Activated CD4-positive, alpha-beta T cell treated with anti-CD3 and anti-CD28 coated beads for 36 hours (primary cell): ENCODE data around the gene ADARB2. TPM values are rescaled to one million over a fixed set of nuclear protein-coding genes. Genes with fewer than 3 reads are reported as not detected.
"Not testable (repeated sequence)": the region's sequence is repeated elsewhere in the genome, so short reads cannot be mapped to it uniquely, and the experiment has no call there.

Source experiments
- ATAC-seq: fragments of 200-7000 bp; cut with Tn5 transposase; one replicate; pipeline ENCODE4 v1.10.0; 2021; ENCODE audit warnings: mild to moderate bottlenecking, moderate library complexity
- CTCF ChIA-PET: fragments of 350-600 bp; sonication (Branson Sonifier 250); formaldehyde crosslinking; loops from one replicate; lab custom pipeline; 2021; ENCODE audit warnings: antibody characterized with exemption; lab: Charles Lee
- POLR2A ChIA-PET: fragments of 350-600 bp; sonication (Branson Sonifier 250); formaldehyde crosslinking; loops from one replicate; lab custom pipeline; 2021; ENCODE audit warnings: antibody characterized with exemption, inconsistent platforms; lab: Charles Lee
- DNase-seq: peaks from one replicate; pipeline ENCODE4 v3.0.0-alpha.2; 2020
- H3K27ac Mint-ChIP-seq: one replicate; pipeline ENCODE4 v1.8.0; 2021; ENCODE audit warnings: mixed read lengths
- H3K27me3 Mint-ChIP-seq: one replicate; pipeline ENCODE4 v1.8.0; 2021; ENCODE audit warnings: mixed read lengths
- H3K36me3 Mint-ChIP-seq: one replicate; pipeline ENCODE4 v1.8.0; 2021; ENCODE audit warnings: low read depth, mixed read lengths
- H3K4me1 Mint-ChIP-seq: one replicate; pipeline ENCODE4 v1.8.0; 2021; ENCODE audit warnings: mixed read lengths
- H3K4me3 Mint-ChIP-seq: one replicate; pipeline ENCODE4 v1.8.0; 2021; ENCODE audit warnings: mild to moderate bottlenecking, moderate library complexity, mixed read lengths
- H3K9me3 Mint-ChIP-seq: one replicate; pipeline ENCODE4 v1.8.0; 2021; ENCODE audit warnings: low read depth, mixed read lengths
- intact Hi-C, 2 experiments: fragments of 100-400 bp; cut with DNase I in 1 of 2; cut with micrococcal nuclease in 1 of 2; formaldehyde crosslinking; loops; one replicate each; pipeline versions ENCODE4 v1.14.2 to v1.15.1; 2022 to 2024; cut with DNase I, micrococcal nuclease
- total RNA-seq, 2 experiments: library from RNA; stranded (reverse); gene quantifications; one replicate each; pipeline ENCODE4 v1.2.3, GENCODE V29; 2021

Gene ADARB2
- total RNA-seq, 2 experiments from 2014 or later = not detected

DNA sequence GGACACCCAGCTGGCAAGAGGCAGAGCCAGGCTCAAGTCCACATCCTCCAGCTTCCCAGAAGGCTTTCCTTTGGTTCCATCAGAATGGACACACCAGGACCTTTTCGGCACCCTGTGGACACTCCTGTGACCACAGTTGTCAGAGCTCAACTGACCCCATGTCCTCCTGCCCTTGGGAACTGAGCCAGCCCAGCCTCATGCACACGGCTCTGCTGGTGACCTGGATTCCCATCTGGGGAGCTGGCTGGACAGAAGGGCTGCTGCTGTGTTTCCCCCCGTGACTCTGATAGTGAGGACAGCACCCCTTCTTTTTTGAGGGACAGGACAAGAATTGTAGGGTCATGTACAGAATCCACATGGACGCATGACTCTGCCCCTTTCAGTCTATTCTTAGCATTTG lies 392.0 kb downstream of the ADARB2 start:
- no peak overlapping the region for H3K4me3 Mint-ChIP-seq
- DNase-seq = no peak
- H3K4me1 Mint-ChIP-seq = no peaks in the 10 kb centered on the region
- H3K27me3 Mint-ChIP-seq = peaks cover 8% of the 10 kb centered on the region
- no peaks in the 10 kb centered on the region for H3K9me3 Mint-ChIP-seq
- ChIA-PET CTCF (no interaction called here), POLR2A (no interaction called here)
- H3K27ac Mint-ChIP-seq = no peak overlapping the region
- ATAC-seq = no peak
- intact Hi-C loops = no loop called here
- no peaks in the 10 kb centered on the region for H3K36me3 Mint-ChIP-seq

DNA sequence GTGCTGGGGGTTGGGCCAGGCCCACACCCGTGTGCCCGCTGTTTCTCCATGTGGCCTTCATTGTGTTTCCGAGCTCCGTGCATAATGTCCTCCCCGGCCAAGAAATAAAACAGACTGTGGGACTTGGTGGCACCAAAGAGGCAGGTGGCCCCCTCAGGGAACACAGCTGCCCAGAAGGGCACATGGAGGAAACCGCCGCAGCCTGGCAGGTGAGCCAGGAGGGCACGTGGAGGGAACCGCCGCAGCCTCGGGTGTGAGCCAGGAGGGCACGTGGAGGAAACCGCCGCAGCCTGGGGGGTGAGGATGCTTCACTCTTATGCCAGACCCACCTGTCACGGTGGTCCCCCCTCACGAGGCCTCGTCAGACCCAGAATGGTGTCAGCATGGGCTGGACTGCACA lies 392.5 kb downstream of the ADARB2 start:
- DNase-seq (no peak), ATAC-seq (no peak)
- Mint-ChIP-seq H3K9me3 (no peaks in the 10 kb centered on the region), H3K4me1 (no peaks in the 10 kb centered on the region), H3K4me3 (no peak overlapping the region), H3K36me3 (no peaks in the 10 kb centered on the region), H3K27ac (no peak overlapping the region), H3K27me3 (peaks cover 8% of the 10 kb centered on the region)
- ChIA-PET CTCF (no interaction called here), POLR2A (no interaction called here)
- intact Hi-C loops = no loop called here

DNA sequence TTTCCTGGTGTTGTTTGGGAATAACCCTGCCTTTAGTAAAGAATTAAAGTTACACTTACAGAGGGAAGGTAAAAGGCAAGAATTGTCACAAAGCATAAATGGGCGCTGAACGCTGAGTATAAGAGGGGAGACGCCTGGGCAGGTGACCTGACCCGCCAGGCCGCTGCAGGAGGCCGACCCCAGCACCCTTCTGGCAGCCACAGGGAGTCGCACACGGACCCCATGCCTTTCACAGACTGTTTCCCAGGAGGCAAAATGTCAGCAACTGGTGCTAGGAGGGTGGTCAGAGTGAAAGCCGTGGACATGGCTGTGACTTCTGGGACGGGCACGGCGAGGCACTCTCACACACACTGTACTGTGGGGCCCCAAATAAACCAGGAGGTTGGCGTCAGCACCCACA lies 392.9 kb downstream of the ADARB2 start:
- DNase-seq = no peak
- Mint-ChIP-seq H3K9me3 (no peaks in the 10 kb centered on the region), H3K4me1 (no peaks in the 10 kb centered on the region), H3K27ac (no peak overlapping the region), H3K27me3 (peaks cover 8% of the 10 kb centered on the region), H3K4me3 (no peak overlapping the region), H3K36me3 (no peaks in the 10 kb centered on the region)
- POLR2A ChIA-PET = no interaction called here
- intact Hi-C loops = no loop called here
- CTCF ChIA-PET = no interaction called here
- no peak for ATAC-seq

DNA sequence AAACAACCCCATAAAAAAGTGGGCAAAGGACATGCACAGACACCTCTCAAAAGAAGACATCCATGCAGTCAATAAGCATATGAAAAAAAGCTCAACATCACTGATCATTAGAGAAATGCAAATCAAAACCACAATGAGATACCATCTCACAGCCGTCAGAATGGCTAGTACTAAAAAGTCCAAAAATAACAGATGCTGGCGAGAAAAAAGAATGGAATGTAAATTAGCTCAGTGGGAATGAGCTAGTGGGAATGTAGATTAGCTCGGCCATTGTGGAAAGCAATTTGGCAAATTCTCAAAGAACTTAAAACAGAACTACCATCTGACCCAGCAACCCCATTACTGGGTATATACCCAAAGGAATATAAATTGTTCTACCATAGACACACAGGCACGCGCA lies 394.1 kb downstream of the ADARB2 start:
- DNase-seq = no peak
- POLR2A ChIA-PET = no interaction called here
- Mint-ChIP-seq H3K36me3 (no peaks in the 10 kb centered on the region), H3K27me3 (peaks cover 8% of the 10 kb centered on the region), H3K4me1 (no peaks in the 10 kb centered on the region), H3K4me3 (no peak overlapping the region), H3K9me3 (no peaks in the 10 kb centered on the region), H3K27ac (no peak overlapping the region)
- CTCF ChIA-PET = interaction anchor here (0.7 kb wide), 1 partner anchor 117 kb away, joined by 3 read pairs; no protein-coding TSS in a partner anchor
- ATAC-seq = no peak
- intact Hi-C loops = no loop called here

DNA sequence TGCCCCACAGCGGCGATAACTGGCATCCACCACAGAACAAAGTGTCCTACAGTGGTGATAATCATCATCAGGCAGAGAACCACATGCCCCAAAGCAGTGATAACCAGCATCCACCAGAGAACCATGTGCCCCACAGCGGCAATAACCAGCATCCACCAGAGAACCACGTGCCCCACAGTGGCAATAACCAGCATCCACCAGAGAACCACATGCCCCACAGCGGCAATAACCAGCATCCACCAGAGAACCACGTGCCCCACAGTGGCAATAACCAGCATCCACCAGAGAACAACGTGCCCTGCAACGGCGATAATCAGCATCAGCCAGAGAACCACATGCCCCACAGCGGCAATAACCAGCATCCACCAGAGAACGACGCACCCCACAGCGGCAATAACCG lies 396.3 kb downstream of the ADARB2 start:
- DNase-seq, H3K4me3 Mint-ChIP-seq, intact Hi-C loops, CTCF ChIA-PET, POLR2A ChIA-PET, H3K4me1 Mint-ChIP-seq, H3K36me3 Mint-ChIP-seq, H3K27ac Mint-ChIP-seq, ATAC-seq, H3K9me3 Mint-ChIP-seq: not testable (repeated sequence)
- H3K27me3 Mint-ChIP-seq = peaks cover 10% of the 10 kb centered on the region

DNA sequence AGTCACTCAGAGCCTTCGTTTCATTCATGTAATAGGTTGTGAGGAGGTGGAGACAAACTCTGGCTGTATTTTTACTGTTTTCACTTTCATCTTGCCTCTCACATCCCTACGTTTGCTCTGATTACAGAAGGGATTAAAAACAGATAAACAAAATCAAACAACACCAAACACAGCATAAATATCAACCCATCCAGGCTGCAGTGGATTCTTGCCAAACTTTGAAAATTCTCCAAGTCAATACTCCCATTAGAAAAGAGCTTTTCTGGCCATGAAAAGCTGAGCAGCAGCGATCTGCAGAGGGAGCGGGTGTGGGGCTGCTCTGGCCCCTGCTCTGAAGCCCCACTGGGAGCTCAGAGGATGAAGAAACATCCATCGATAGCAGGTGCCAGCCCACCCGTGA lies 397.9 kb downstream of the ADARB2 start:
- POLR2A ChIA-PET = no interaction called here
- no peaks in the 10 kb centered on the region for H3K4me1 Mint-ChIP-seq
- DNase-seq (no peak), ATAC-seq (no peak)
- H3K4me3 Mint-ChIP-seq = no peak overlapping the region
- H3K9me3 Mint-ChIP-seq = no peaks in the 10 kb centered on the region
- no peaks in the 10 kb centered on the region for H3K36me3 Mint-ChIP-seq
- no peak overlapping the region for H3K27ac Mint-ChIP-seq
- H3K27me3 Mint-ChIP-seq = peaks cover 11% of the 10 kb centered on the region
- CTCF ChIA-PET = no interaction called here
- intact Hi-C loops = no loop called here

DNA sequence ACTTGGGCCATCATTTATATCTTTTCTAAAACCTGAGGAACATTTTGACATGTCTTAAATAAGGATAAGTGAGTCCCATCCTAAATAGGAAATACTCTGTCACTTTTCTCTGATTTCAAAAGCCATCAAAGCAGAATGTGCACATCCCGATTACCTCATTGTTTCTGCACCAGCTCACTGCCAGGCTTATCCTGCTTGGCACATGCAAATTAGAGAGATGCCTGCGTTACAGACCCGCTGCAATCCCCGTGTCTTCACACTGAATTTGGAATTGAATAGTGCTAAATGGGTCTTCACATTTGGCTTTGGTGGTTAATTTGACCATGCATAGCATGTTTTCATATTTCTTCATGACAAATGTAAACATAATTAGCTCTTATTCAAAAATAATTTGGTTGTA lies 401.7 kb downstream of the ADARB2 start:
- Mint-ChIP-seq H3K4me1 (no peaks in the 10 kb centered on the region), H3K27ac (no peak overlapping the region), H3K27me3 (peaks cover 10% of the 10 kb centered on the region), H3K4me3 (no peak overlapping the region), H3K9me3 (no peaks in the 10 kb centered on the region), H3K36me3 (no peaks in the 10 kb centered on the region)
- no peak for DNase-seq
- no peak for ATAC-seq
- ChIA-PET POLR2A (no interaction called here), CTCF (no interaction called here)
- intact Hi-C loops = no loop called here

DNA sequence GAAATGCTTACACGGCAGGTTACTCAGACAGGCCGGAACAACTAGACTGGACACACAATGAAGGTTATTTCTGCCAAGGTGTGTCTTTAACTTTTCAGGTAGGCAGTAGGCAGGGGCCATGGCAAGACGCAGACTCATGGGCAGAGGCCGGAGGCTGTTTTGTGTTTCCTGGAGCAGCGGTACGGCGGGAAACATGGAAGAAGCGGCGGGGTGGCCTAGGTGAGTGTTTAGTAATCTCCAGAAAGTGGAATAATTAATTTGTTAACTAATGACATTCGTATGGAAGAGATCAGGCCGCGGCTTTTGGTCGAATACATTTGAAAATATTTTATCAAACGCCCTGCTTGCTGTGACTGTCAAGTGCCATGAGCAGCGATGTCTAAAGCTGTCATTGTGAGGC lies 403.3 kb downstream of the ADARB2 start:
- DNase-seq (no peak), ATAC-seq (no peak)
- no peak overlapping the region for H3K4me3 Mint-ChIP-seq
- H3K27me3 Mint-ChIP-seq = peaks cover 10% of the 10 kb centered on the region
- H3K4me1 Mint-ChIP-seq = no peaks in the 10 kb centered on the region
- intact Hi-C loops = no loop called here
- H3K36me3 Mint-ChIP-seq = no peaks in the 10 kb centered on the region
- POLR2A ChIA-PET = no interaction called here
- H3K27ac Mint-ChIP-seq = no peak overlapping the region
- H3K9me3 Mint-ChIP-seq = no peaks in the 10 kb centered on the region
- CTCF ChIA-PET = no interaction called here

DNA sequence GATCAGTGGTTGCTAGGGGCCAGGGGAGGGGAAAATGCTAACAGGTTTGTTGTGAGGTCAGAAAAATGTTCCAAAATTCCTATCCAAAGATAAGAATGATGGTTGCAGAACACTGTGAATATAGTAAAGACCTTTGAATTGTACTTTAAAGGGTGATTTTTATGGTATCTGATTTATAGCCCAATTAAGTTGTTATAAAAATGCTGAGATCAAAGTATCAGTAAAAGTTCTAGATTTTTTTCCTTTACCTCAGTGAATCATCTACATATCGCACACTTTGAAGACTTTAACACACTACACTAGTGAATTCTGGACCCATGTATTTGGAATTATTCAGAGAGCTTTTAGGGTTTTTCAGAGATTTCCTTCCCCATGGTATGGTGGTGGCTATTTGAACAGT lies 405.8 kb downstream of the ADARB2 start:
- H3K27me3 Mint-ChIP-seq = peaks cover 10% of the 10 kb centered on the region
- ChIA-PET POLR2A (no interaction called here), CTCF (no interaction called here)
- no peak for ATAC-seq
- H3K9me3 Mint-ChIP-seq = peaks cover 2% of the 10 kb centered on the region
- H3K27ac Mint-ChIP-seq = no peak overlapping the region
- intact Hi-C loops = no loop called here
- H3K36me3 Mint-ChIP-seq = no peaks in the 10 kb centered on the region
- H3K4me3 Mint-ChIP-seq = no peak overlapping the region
- DNase-seq = no peak
- no peaks in the 10 kb centered on the region for H3K4me1 Mint-ChIP-seq

DNA sequence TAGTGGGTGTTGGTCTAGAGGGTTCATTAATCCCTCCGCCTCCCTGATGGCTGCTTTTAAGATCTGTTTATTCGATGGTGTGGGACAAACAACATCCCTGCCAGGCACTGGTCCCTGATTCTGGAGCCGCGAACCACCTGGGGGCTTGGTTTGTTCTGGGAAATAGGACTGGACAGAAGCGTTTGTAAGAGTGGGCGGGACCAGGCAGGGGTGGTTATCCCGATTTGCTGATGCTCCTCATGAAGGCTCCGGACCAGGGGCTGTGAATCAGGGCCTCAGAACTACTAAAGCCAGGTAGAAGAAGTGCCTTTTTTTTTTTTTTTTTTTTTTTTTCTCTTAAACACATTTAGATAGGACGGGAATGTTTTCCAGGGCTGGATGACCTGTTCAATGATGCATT lies 407.7 kb downstream of the ADARB2 start:
- Mint-ChIP-seq H3K36me3 (no peaks in the 10 kb centered on the region), H3K4me3 (no peak overlapping the region), H3K4me1 (no peaks in the 10 kb centered on the region), H3K9me3 (peaks cover 2% of the 10 kb centered on the region), H3K27me3 (peaks cover 10% of the 10 kb centered on the region), H3K27ac (no peak overlapping the region)
- ChIA-PET CTCF (no interaction called here), POLR2A (no interaction called here)
- intact Hi-C loops = no loop called here
- DNase-seq (no peak), ATAC-seq (no peak)

DNA sequence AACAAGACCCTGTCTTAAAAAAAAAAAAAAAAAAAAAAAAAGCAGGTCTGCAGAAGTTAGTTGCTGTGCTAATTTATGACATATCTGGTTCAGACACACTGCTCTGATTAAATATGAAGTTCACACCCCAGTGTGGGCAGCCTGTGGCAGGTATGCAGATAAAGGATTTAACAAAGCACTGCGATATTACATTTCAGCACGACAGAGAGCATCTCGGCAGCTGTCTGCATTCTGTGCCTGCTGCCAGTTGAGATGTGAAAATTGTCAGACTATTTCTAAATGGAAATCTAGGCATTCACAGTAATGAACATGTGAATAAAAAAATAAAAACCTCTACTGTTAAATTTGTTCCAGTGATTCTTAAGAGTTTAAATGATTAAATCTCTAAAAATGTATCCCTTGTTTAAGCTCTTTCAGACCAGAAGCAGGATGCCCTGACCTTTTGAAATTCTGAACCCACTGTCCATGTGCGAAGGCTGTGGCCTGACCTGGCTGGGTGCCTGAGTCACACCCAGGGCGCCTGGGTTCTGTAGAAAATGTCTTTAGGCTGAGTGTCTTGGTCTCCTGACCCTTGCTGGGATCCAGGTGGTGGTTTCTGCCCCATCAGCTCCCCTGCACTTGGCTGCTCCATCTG lies 408.2 kb downstream of the ADARB2 start:
- no peak overlapping the region for H3K27ac Mint-ChIP-seq
- ChIA-PET CTCF (no interaction called here), POLR2A (no interaction called here)
- H3K27me3 Mint-ChIP-seq = peaks cover 10% of the 10 kb centered on the region
- no peak overlapping the region for H3K4me3 Mint-ChIP-seq
- H3K9me3 Mint-ChIP-seq = peaks cover 2% of the 10 kb centered on the region
- no peaks in the 10 kb centered on the region for H3K4me1 Mint-ChIP-seq
- ATAC-seq = no peak
- H3K36me3 Mint-ChIP-seq = no peaks in the 10 kb centered on the region
- intact Hi-C loops = no loop called here
- DNase-seq = no peak

DNA sequence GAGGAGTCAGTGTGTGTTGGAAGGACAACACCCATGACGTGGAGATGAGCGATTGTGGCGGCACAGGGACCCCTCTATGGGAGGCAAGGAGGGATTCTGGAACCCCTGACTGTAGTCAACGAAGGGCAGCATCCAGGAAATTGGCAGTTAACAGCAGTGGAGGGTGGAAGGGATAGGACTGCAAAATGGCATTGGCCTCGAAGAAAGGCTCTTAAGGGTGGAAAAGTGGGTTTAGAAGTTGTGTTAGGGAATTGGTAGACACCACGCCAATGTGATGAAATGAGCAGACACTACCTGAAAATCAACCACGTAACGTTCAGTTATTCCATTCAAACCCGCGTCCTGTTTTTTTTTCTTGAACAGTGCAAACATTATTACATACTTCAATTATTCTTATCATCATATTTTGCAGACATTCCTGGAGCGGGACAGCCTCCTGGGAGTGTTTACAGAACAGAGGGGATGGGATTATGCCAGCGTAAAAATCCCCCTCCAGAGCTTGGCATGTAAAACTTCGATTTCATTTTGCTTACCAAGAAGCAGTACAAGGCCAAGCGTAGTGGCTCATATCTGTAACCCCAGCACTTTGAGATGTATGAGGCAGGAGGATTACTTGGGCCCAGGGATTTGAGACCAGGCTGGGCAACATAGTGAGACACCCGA lies 409.0 kb downstream of the ADARB2 start:
- Mint-ChIP-seq H3K36me3 (no peaks in the 10 kb centered on the region), H3K27ac (no peak overlapping the region), H3K9me3 (peaks cover 2% of the 10 kb centered on the region), H3K27me3 (peaks cover 15% of the 10 kb centered on the region), H3K4me1 (peaks cover 3% of the 10 kb centered on the region), H3K4me3 (no peak overlapping the region)
- DNase-seq (no peak), ATAC-seq (no peak)
- intact Hi-C loops = no loop called here
- POLR2A ChIA-PET = no interaction called here
- CTCF ChIA-PET = no interaction called here
